HepG2 (cell line): Measurements from ENCODE around the gene IL6ST. TPM values are rescaled to one million over a fixed set of nuclear protein-coding genes. Genes with fewer than 3 reads are reported as not detected.
"Not testable (repeated sequence)": the region's sequence is repeated elsewhere in the genome, so short reads cannot be mapped to it uniquely, and the experiment has no call there.

Experiments used
- ATAC-seq: fragments of 200-7000 bp; cut with Tn5 transposase; 3 replicates; pipeline ENCODE4 v1.9.1; 2020; ENCODE audit warnings: mild to moderate bottlenecking, moderate library complexity
- BruUV-seq: library from RNA; stranded (reverse); fragments of 400-500 nt; replicated peaks from 2 replicates; lab custom pipeline; 2021; lab: Mats Ljungman, UMichigan
- CTCF ChIA-PET: fragments of 300-600 bp; formaldehyde crosslinking; extraction: SDS; loops from one replicate; lab custom pipeline; 2021; ENCODE audit warnings: low total read pairs, inconsistent platforms, low intra/inter-chr PET ratio; lab: Yijun Ruan, JAX
- POLR2A ChIA-PET: fragments of 350-600 bp; sonication (Branson Sonifier 250); formaldehyde crosslinking; loops from one replicate; lab custom pipeline; 2020; ENCODE audit warnings: antibody characterized with exemption, inconsistent platforms; lab: Yijun Ruan, JAX
- DNase-seq: peaks from one replicate; pipeline ENCODE4 v3.0.0-alpha.2; 2015; ENCODE audit warnings: low spot score
- FAIRE-seq: peaks from 3 replicates; lab custom pipeline; 2011; peaks lifted over from hg19 to GRCh38; lab: Jason Lieb, UNC
- H2AFZ ChIP-seq: one replicate; pipeline ENCODE4 v1.6.1; 2011; ENCODE audit warnings: low read length, inconsistent platforms
- H3K27ac ChIP-seq: fragments of 300-600 bp; 3 replicates; pipeline ENCODE4 v1.8.0; 2011; ENCODE audit warnings: mixed run types, mild to moderate bottlenecking, mixed read lengths, low read length, inconsistent platforms; ENCODE audit not compliant: insufficient read depth; ENCODE audit errors: extremely low read length
- H3K27me3 ChIP-seq, 2 experiments: fragments of 200-600 bp in 1 of 2; 2 replicates in 1 of 2; 3 replicates in 1 of 2; pipeline versions ENCODE4 v1.6.0 to v1.8.0; 2011; ENCODE audit warnings: low read length in 2 of 2, mild to moderate bottlenecking in 2 of 2, moderate library complexity in 2 of 2, inconsistent platforms in 1 of 2; ENCODE audit not compliant: insufficient read depth in 2 of 2, control insufficient read depth in 1 of 2
- H3K36me3 ChIP-seq, 2 experiments: fragments of 200-600 bp in 1 of 2; replicated peaks in 1 of 2; 2 replicates in 1 of 2; 3 replicates in 1 of 2; pipeline versions ENCODE4 v1.5.1 to v1.8.0; 2011; ENCODE audit warnings: low read length in 2 of 2, inconsistent platforms in 1 of 2; ENCODE audit not compliant: insufficient read depth in 2 of 2, control insufficient read depth in 1 of 2
- H3K4me1 ChIP-seq: 2 replicates; pipeline ENCODE4 v1.5.1; 2012; ENCODE audit warnings: low read length, inconsistent platforms; ENCODE audit not compliant: insufficient read depth
- H3K4me2 ChIP-seq: 2 replicates; pipeline ENCODE4 v1.6.0; 2011; ENCODE audit warnings: low read depth, low read length, inconsistent platforms
- H3K4me3 ChIP-seq, 3 experiments: fragments of 200-600 bp in 1 of 3; sonication (generic), shearing (Covaris generic) in 1 of 3; replicated peaks in 1 of 3; 2 replicates each; pipeline ENCODE4 v1.5.1; 2011 to 2016; ENCODE audit warnings: low read length in 3 of 3, inconsistent platforms in 2 of 3, low read depth in 2 of 3, mild to moderate bottlenecking in 2 of 3, control low read depth in 1 of 3, mixed read lengths in 1 of 3; ENCODE audit not compliant: insufficient read depth in 1 of 3
- H3K79me2 ChIP-seq: one replicate; pipeline ENCODE4 v1.6.1; 2011; ENCODE audit warnings: low read length, inconsistent platforms; ENCODE audit not compliant: insufficient read depth
- H3K9ac ChIP-seq: 2 replicates; pipeline ENCODE4 v1.6.0; 2011; ENCODE audit warnings: mild to moderate bottlenecking, low read depth, low read length, inconsistent platforms; ENCODE audit not compliant: insufficient read depth
- H3K9me3 ChIP-seq: 2 replicates; pipeline ENCODE4 v1.5.1; 2012; ENCODE audit warnings: mild to moderate bottlenecking, low read length
- H4K20me1 ChIP-seq: 2 replicates; pipeline ENCODE4 v1.6.0; 2011; ENCODE audit warnings: inconsistent platforms, mild to moderate bottlenecking, low read length, moderate library complexity; ENCODE audit not compliant: insufficient read depth
- ASH2L ChIP-seq: fragments of 300-600, 200-600 bp; sonication (generic); IDR thresholded peaks from 2 replicates; pipeline ENCODE4 v1.7.0; 2017; ENCODE audit warnings: low read depth, mild to moderate bottlenecking, moderate library complexity, mixed read lengths, low read length; ENCODE audit not compliant: insufficient read length
- BCL6 ChIP-seq: IDR thresholded peaks from 2 replicates; pipeline ENCODE4 v1.6.1; 2016; ENCODE audit warnings: missing genetic modification reagents, missing compliant biosample characterization
- FOSL2 ChIP-seq: sonication (generic); formaldehyde crosslinking; IDR thresholded peaks from 2 replicates; pipeline ENCODE4 v1.4.0; 2020; ENCODE audit warnings: missing genetic modification reagents
- HNRNPK ChIP-seq: fragments of 200-400 bp; formaldehyde crosslinking; IDR thresholded peaks from 2 replicates; pipeline ENCODE4 v1.6.1; 2018; ENCODE audit warnings: low read length, low read depth, moderate library complexity, mild to moderate bottlenecking; ENCODE audit not compliant: poor library complexity, severe bottlenecking
- MAFF ChIP-seq: IDR thresholded peaks from 2 replicates; pipeline ENCODE4 v1.6.1; 2011; ENCODE audit warnings: low read depth, low read length, improper control_type of control experiment
- MAFK ChIP-seq, 2 experiments: IDR thresholded peaks in 1 of 2; conservative IDR thresholded peaks in 1 of 2; 2 replicates each; pipeline ENCODE4 v1.6.1; 2011; ENCODE audit warnings: improper control_type of control experiment in 2 of 2, low read length in 2 of 2
- PRDM15 ChIP-seq: sonication (generic); formaldehyde crosslinking; IDR thresholded peaks from 2 replicates; pipeline ENCODE4 v1.4.0; 2020; ENCODE audit warnings: missing genetic modification reagents
- RARA ChIP-seq: IDR thresholded peaks from 2 replicates; pipeline ENCODE4 v1.6.1; 2016; ENCODE audit warnings: missing genetic modification reagents, missing compliant biosample characterization
- SNRNP70 ChIP-seq: fragments of 200-400 bp; formaldehyde crosslinking; IDR thresholded peaks from 2 replicates; pipeline ENCODE4 v1.6.1; 2017; ENCODE audit warnings: mild to moderate bottlenecking, low read depth, low read length, moderate library complexity
- SOX13 ChIP-seq, 3 experiments: fragments of 450-650 bp in 1 of 3; sonication (generic) in 1 of 3; formaldehyde crosslinking in 1 of 3; IDR thresholded peaks in 2 of 3; conservative IDR thresholded peaks in 1 of 3; 2 replicates each; pipeline versions ENCODE4 v1.5.0 to v1.6.1; 2016 to 2020; ENCODE audit warnings: antibody characterized with exemption in 1 of 3, mild to moderate bottlenecking in 1 of 3, missing compliant biosample characterization in 1 of 3, missing genetic modification reagents in 1 of 3, moderate library complexity in 1 of 3
- TBP ChIP-seq: sonication (generic); formaldehyde crosslinking; IDR thresholded peaks from 2 replicates; pipeline ENCODE4 v1.5.0; 2020; ENCODE audit warnings: missing genetic modification reagents
- TSC22D2 ChIP-seq: sonication (generic); formaldehyde crosslinking; IDR thresholded peaks from 2 replicates; pipeline ENCODE4 v1.5.1; 2020; ENCODE audit warnings: missing genetic modification reagents, mild to moderate bottlenecking, borderline replicate concordance
- WIZ ChIP-seq: sonication (generic); formaldehyde crosslinking; IDR thresholded peaks from 2 replicates; pipeline ENCODE4 v1.5.1; 2020; ENCODE audit warnings: mild to moderate bottlenecking, missing genetic modification reagents
- whole genome bisulfite sequencing: methylation state at CpG from one replicate; pipeline ENCODE4 v1.1.6; 2017; ENCODE audit warnings: low lambda C conversion rate; 5-methylcytosine and 5-hydroxymethylcytosine counted together
- in situ Hi-C: cut with HindIII; loops from 2 replicates; pipeline ENCODE4 v1.10.0; 2017; ENCODE audit warnings: low pct_unique_long_range_greater_than_20kb; ENCODE audit not compliant: extremely low pct_ligation_motif_present
- intact Hi-C: fragments of 100-400 bp; cut with micrococcal nuclease; formaldehyde crosslinking; loops from one replicate; pipeline ENCODE4 v1.10.0; 2022; ENCODE audit not compliant: unreplicated experiment
- polyA plus RNA-seq, 8 experiments: library from polyadenylated mRNA; depleted of rRNA in 3 of 8; stranded (reverse) in 7 of 8; unstranded in 1 of 8; fragments of >200 nt; fragmentation: Illumina TruSeq in 4 of 8; extraction: Trizol in 4 of 8; gene quantifications; 2 replicates each; pipeline versions ENCODE4 v1.2.1 to v1.2.3, GENCODE V29; 2011 to 2016; ENCODE audit warnings: low read depth in 4 of 8, missing spikeins in 1 of 8, mixed read lengths in 1 of 8; ENCODE audit not compliant: insufficient read depth in 1 of 8
- total RNA-seq, 5 experiments: library from RNA; depleted of rRNA; stranded (reverse); fragments of >200 nt; fragmentation: Illumina TruSeq; extraction: Trizol; gene quantifications; 2 replicates each; pipeline ENCODE4 v1.2.3, GENCODE V29; 2016; ENCODE audit warnings: low read depth in 1 of 5

The IL6ST gene
- total and polyA plus RNA-seq, 2 of the 13 experiments (the other 11 are each of a cell fraction or from before 2014, with no cell fraction given), result 66.6 to 166 TPM

- BruUV-seq; ATAC-seq; CTCF ChIA-PET; in situ Hi-C loops; H3K4me3 ChIP-seq; DNase-seq; FAIRE-seq; H3K27ac ChIP-seq; H3K36me3 ChIP-seq; H3K9ac ChIP-seq; H4K20me1 ChIP-seq; H3K4me2 ChIP-seq; H3K9me3 ChIP-seq; intact Hi-C loops; H3K27me3 ChIP-seq; H2AFZ ChIP-seq; H3K79me2 ChIP-seq; TF ChIP-seq SOX13 (IDR thresholded peaks at IDR 0.05): not testable (repeated sequence)
- H3K4me1 ChIP-seq, result peaks cover 16% of the 10 kb centered on the region
- POLR2A ChIA-PET, result interaction anchor here (1.1 kb wide), 1 partner anchor 43 kb away, joined by 5 read pairs; the partner anchor contains the start of gene IL6ST
- WGBS, result 41% methylated on average over 5 of the region's 6 CpGs
- TF ChIP-seq SOX13 (CRISPR knock-in tag; conservative IDR thresholded peaks at IDR 0.05 in 1 of 2, IDR thresholded peaks at IDR 0.05 in 1 of 2), result peak in 1 of 2 experiments; percentile 19; a peak in 1 of 4 replicates
- peak; percentile 41 for TF ChIP-seq BCL6 (CRISPR knock-in tag)
- TF ChIP-seq RARA, result 0 out of 2 replicates have a peak, but pooled peaks have one; percentile 12
These were observed 43.4 kb upstream of the IL6ST start for GRCh38 chr5:56038206-56038605.

GRCh38 chr5:56037531-56038010, 42.8 kb upstream of the IL6ST start:
- Histone ChIP-seq H4K20me1 (no peaks in the 10 kb centered on the region), H3K4me3 (no peak overlapping the region), H3K27ac (no peak overlapping the region), H3K27me3 (no peaks in the 10 kb centered on the region), H2AFZ (peak overlapping the region; percentile 34), H3K4me2 (0 out of 2 replicates have a peak overlapping the region, but pooled peaks have one; percentile 21), H3K36me3 (no peaks in the 10 kb centered on the region), H3K79me2 (no peaks in the 10 kb centered on the region), H3K9ac (no peak overlapping the region), H3K4me1 (peaks cover 10% of the 10 kb centered on the region), H3K9me3 (no peaks in the 10 kb centered on the region)
- intact Hi-C loops (no loop called here), in situ Hi-C loops (no loop called here)
- peak; percentile 46 for ATAC-seq
- 78% methylated on average over 4 of the region's 4 CpGs for WGBS
- no TSS peak for BruUV-seq
- FAIRE-seq, result no peak
- ChIA-PET POLR2A (interaction anchor here (1.1 kb wide), 1 partner anchor 43 kb away, joined by 5 read pairs; the partner anchor contains the start of gene IL6ST), CTCF (no interaction called here)
- DNase-seq, result no peak
- peak; percentile 19 for TF ChIP-seq HNRNPK
- TF ChIP-seq MAFK (conservative IDR thresholded peaks at IDR 0.05 in 1 of 2, IDR thresholded peaks at IDR 0.05 in 1 of 2; ENCODE audit: low read length in 2 of 2), result peak; percentile 90 to 94
- TF ChIP-seq TSC22D2 (CRISPR knock-in tag), result no peak
- TF ChIP-seq FOSL2, result no peak
- TF ChIP-seq WIZ (CRISPR knock-in tag), result no peak
- no peak for TF ChIP-seq ASH2L
- TF ChIP-seq TBP (CRISPR knock-in tag), result no peak
- TF ChIP-seq PRDM15 (CRISPR knock-in tag), result no peak
- TF ChIP-seq MAFF, result peak; percentile 90
- no peak for TF ChIP-seq SNRNP70
